Hematopoietic multipotent progenitor cell treated with erythropoietin and hydrocortisone succinate and interleukin-3 and kit ligand, for 15 days (in vitro differentiated cells): ENCODE measurements around the gene MMP14.
A peak's percentile ranks its signal among the peaks of the same experiment; 100 is the strongest.

Experiments
- DNase-seq: peaks from one replicate; pipeline ENCODE4 v3.0.0-alpha.2; 2015; ENCODE audit warnings: low spot score

Gene MMP14

GRCh38 chr14:22861651-22862050 lies 25.3 kb downstream of the MMP14 start:
- DNase-seq: no peak

DNA sequence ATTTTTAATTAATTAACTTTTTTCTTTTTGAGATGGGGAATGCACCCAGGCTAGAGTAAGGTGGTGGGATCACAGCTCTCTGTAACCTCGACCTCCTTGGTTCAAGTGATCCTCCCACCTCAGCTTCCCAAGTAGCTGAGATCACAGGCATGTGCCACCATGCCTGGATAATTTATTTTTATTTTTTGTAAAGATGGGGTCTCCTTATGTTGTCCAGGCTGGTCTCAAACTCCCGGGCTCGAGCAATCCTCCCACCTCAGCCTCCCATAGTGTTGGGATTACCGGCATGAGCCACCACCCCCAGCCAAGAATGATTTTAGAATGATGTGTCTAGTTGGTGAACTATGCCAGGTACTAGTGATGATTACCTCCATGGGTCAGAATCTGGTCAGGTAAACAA lies 28.6 kb downstream of the MMP14 start:
- DNase-seq: no peak

- DNase-seq: no peak
Measured at GRCh38 chr14:22865424-22866405, 29.3 kb downstream of the MMP14 start.

- no peak for DNase-seq
Measured at GRCh38 chr14:22866874-22867273, 30.5 kb downstream of the MMP14 start.

- peak; percentile 70 for DNase-seq
Measured at GRCh38 chr14:22870811-22871223, 34.4 kb downstream of the MMP14 start.

GRCh38 chr14:22871224-22872032 lies 35.0 kb downstream of the MMP14 start, which contains the start of gene LRP10:
LRP10 (plus strand) TSS chr14:22871740; CDS start chr14:22872304, 564 bp downstream.
- peak; percentile 89 for DNase-seq

DNA sequence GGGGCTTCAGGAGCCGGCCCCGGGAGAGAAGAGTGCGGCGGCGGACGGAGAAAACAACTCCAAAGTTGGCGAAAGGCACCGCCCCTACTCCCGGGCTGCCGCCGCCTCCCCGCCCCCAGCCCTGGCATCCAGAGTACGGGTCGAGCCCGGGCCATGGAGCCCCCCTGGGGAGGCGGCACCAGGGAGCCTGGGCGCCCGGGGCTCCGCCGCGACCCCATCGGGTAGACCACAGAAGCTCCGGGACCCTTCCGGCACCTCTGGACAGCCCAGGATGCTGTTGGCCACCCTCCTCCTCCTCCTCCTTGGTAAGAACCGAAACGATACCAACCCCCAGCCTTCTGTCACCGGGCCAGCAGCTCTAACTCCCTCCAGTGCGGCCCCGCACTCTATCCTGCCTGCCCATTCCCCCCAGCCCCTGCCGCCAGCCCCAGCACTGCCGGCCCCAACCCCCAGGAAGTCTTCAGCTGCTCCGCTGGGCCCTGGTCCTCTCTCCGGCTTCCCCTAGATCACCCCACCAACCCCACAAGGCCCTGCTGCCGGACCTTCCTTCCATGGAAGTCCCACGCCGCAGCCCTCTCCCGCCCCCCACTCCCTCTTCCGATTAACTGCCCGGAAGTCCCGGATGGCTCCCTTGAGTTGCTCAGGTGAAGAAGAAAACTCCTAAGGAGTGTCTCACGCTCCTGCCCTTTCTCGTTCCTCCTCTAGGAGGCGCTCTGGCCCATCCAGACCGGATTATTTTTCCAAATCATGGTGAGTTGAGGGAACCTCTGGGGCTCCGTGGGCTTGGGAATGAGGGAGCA lies 35.8 kb downstream of the MMP14 start:
- peak; percentile 88 for DNase-seq

DNA sequence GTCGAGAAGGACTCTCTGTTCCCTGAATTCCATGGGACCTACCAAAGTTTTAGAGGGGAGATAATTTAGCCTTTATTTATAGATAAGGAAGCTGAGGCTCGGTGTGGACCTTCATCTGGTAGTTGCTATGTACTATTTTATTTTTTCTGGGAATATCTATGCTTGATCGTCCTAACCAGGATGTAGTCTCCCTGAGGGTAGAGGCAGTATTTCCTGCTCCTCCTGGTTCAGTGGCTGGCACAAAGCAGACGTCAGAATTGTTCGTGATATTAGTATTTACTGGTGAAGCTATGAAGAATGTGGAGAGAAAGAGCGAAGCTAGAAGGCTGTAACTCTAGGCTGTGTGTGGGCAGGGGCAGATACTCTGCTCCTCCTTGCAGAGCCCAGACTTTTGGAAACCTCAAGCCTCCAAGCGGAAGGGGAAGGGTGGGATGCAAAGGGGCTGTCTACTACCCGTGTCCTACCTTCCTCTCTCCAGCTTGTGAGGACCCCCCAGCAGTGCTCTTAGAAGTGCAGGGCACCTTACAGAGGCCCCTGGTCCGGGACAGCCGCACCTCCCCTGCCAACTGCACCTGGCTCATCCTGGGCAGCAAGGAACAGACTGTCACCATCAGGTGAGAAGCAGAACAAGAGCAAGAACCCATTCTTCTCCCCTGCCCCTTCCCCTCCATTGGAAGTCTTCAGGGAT lies 36.6 kb downstream of the MMP14 start:
- DNase-seq: no peak

DNA sequence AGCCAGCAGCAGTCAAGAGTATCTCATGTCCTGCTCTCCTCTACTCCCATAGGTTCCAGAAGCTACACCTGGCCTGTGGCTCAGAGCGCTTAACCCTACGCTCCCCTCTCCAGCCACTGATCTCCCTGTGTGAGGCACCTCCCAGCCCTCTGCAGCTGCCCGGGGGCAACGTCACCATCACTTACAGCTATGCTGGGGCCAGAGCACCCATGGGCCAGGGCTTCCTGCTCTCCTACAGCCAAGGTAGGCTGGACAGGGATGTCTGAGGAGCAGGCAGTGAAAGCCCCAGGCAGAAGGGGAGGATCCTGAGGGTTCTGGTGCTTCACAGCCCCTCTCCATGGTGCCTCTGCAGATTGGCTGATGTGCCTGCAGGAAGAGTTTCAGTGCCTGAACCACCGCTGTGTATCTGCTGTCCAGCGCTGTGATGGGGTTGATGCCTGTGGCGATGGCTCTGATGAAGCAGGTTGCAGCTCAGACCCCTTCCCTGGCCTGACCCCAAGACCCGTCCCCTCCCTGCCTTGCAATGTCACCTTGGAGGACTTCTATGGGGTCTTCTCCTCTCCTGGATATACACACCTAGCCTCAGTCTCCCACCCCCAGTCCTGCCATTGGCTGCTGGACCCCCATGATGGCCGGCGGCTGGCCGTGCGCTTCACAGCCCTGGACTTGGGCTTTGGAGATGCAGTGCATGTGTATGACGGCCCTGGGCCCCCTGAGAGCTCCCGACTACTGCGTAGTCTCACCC lies 38.8 kb downstream of the MMP14 start:
- DNase-seq: no peak

DNA sequence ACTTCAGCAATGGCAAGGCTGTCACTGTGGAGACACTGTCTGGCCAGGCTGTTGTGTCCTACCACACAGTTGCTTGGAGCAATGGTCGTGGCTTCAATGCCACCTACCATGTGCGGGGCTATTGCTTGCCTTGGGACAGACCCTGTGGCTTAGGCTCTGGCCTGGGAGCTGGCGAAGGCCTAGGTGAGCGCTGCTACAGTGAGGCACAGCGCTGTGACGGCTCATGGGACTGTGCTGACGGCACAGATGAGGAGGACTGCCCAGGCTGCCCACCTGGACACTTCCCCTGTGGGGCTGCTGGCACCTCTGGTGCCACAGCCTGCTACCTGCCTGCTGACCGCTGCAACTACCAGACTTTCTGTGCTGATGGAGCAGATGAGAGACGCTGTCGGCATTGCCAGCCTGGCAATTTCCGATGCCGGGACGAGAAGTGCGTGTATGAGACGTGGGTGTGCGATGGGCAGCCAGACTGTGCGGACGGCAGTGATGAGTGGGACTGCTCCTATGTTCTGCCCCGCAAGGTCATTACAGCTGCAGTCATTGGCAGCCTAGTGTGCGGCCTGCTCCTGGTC lies 39.4 kb downstream of the MMP14 start:
- DNase-seq: no peak

DNA sequence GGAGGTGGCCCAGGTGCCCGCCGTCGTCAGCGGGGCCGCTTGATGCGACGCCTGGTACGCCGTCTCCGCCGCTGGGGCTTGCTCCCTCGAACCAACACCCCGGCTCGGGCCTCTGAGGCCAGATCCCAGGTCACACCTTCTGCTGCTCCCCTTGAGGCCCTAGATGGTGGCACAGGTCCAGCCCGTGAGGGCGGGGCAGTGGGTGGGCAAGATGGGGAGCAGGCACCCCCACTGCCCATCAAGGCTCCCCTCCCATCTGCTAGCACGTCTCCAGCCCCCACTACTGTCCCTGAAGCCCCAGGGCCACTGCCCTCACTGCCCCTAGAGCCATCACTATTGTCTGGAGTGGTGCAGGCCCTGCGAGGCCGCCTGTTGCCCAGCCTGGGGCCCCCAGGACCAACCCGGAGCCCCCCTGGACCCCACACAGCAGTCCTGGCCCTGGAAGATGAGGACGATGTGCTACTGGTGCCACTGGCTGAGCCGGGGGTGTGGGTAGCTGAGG lies 40.7 kb downstream of the MMP14 start:
- no peak for DNase-seq

DNA sequence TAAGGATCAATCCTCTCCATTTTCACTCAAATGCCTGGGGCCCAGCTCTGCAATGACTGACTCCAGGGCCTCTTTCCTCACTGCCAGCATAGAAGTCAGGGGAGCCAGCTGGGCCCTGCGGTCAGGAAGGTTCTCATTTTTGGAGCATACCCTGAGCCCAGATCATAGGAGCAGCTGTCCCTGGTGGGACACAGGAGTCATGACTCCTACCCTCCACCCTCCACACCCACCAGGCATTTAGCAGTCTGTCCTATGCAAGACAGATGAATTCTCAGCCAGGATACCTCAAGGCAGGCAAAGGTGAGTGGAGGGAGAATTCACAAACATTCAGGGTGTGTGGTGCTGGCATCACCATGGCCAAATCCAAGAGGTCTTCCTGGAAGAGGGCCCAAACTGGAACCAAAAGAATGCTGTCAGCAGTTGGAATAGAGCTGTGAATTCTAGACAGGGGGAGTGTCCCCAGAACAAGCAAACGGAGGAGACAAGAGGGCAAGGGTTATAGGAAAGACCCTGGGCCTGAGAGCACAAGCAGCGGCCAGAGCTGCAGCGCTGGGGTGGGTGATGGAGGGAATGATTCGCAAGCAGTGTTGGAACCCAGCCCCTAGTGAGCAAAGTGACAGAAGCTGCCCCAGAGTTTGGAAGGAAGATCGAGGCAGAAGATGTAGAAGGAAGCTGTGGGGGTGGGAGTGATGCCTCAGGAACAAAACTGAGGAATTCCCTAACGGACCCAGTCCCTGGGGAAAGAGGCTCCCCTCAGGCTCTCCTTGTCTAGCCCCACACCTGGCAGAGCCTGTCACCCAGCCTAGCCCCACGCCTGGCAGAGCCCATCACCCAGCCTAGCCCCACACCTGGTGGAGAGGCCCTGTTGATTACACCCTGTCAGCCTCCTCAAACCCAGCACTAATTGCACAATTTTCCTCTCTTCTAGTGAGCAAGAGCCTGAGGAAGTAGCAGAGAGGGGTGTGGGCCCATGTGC lies 42.2 kb downstream of the MMP14 start:
- DNase-seq: no peak

GRCh38 chr14:22882064-22882463 lies 45.7 kb downstream of the MMP14 start:
- DNase-seq: no peak

- DNase-seq: no peak
Measured at GRCh38 chr14:22882529-22883172, 46.3 kb downstream of the MMP14 start.

DNA sequence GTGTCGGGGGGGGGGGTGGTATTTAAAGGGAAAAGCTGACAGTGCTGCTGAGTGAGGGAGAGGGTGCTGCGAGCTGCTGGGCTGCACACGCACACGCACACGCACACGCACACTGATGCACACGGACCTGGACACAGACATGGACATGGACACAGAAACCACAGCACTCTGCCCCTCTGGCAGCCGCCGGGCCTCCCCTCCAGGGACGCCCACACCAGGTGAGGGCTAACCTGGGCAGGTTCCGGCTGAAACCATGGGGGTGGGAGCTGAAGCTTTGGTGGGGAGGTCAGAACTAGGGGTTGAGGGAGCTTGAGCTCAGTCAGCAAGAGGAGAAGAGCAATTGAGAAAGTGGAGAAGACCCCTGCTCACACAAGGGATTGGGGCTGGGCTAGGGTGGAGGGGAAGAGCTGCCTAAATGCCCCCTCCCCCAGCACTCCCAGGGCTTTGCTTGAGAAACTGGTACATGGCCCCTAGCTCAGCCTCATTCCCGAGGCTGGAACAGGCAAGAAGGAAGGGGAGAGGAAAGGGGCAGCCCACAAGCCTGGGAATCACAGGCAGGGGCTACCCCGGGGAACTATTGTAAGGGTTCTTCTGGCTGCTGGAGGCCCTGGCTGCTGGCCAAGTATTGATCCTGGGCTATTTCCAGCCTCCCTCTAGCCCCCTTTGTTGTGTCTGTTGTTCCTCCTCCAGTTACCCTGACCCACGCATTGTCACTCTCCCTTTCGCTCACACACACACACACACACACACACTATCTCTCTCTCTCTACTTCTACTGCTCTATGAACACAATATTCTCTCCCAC lies 47.0 kb downstream of the MMP14 start, which contains the start of gene REM2:
REM2 (plus strand) TSS at position 50 of the 804 bp plus-strand sequence; CDS start at position 116, 66 bp downstream.
- DNase-seq: no peak

GRCh38 chr14:22884076-22884737 lies 47.8 kb downstream of the MMP14 start:
- DNase-seq: no peak
